Endodermal cell (in vitro differentiated cells): Measurements from ENCODE around the gene ARHGAP27. TPM values are rescaled to one million over a fixed set of nuclear protein-coding genes. Genes with fewer than 3 reads are reported as not detected.

Source experiments
- DNase-seq: peaks from one replicate; pipeline ENCODE4 v3.0.0-alpha.2; 2017
- H3K27ac ChIP-seq: 2 replicates; pipeline ENCODE4 v1.5.1; 2013; ENCODE audit warnings: mild to moderate bottlenecking, low read depth, low read length, moderate library complexity
- H3K27me3 ChIP-seq: 2 replicates; pipeline ENCODE4 v1.6.1; 2013; ENCODE audit warnings: mild to moderate bottlenecking, low read length, moderate library complexity; ENCODE audit not compliant: insufficient read depth, control insufficient read depth, poor library complexity, severe bottlenecking
- H3K36me3 ChIP-seq: 2 replicates; pipeline ENCODE4 v1.7.0; 2013; ENCODE audit warnings: mild to moderate bottlenecking, low read length, moderate library complexity; ENCODE audit not compliant: control insufficient read depth, insufficient read depth
- H3K4me1 ChIP-seq: one replicate; pipeline ENCODE4 v1.7.0; 2013; ENCODE audit warnings: low read length; ENCODE audit not compliant: control insufficient read depth, insufficient read depth
- H3K4me3 ChIP-seq: 2 replicates; pipeline ENCODE4 v1.5.1; 2013; ENCODE audit warnings: mild to moderate bottlenecking, low read length, moderate library complexity
- H3K9ac ChIP-seq: 2 replicates; pipeline ENCODE4 v1.6.1; 2013; ENCODE audit warnings: mild to moderate bottlenecking, low read length, moderate library complexity; ENCODE audit not compliant: poor library complexity, severe bottlenecking; ENCODE audit errors: extremely low read depth
- H3K9me3 ChIP-seq: 2 replicates; pipeline ENCODE4 v1.6.1; 2013; ENCODE audit warnings: mild to moderate bottlenecking, low read length, moderate library complexity; ENCODE audit not compliant: control insufficient read depth
- H3K27ac Mint-ChIP-seq: 2 replicates; pipeline ENCODE4 v1.8.0; 2020; ENCODE audit warnings: mixed read lengths
- H3K27me3 Mint-ChIP-seq: 2 replicates; pipeline ENCODE4 v1.8.0; 2021; ENCODE audit warnings: mild to moderate bottlenecking, mixed read lengths; ENCODE audit not compliant: insufficient read depth
- H3K36me3 Mint-ChIP-seq: 2 replicates; pipeline ENCODE4 v1.8.0; 2020; ENCODE audit warnings: low read depth, mixed read lengths
- H3K4me1 Mint-ChIP-seq: 2 replicates; pipeline ENCODE4 v1.8.0; 2020; ENCODE audit warnings: mixed read lengths
- H3K4me3 Mint-ChIP-seq: 2 replicates; pipeline ENCODE4 v1.8.0; 2020; ENCODE audit warnings: mild to moderate bottlenecking, moderate library complexity, mixed read lengths
- H3K9me3 Mint-ChIP-seq: 2 replicates; pipeline ENCODE4 v1.8.0; 2020; ENCODE audit warnings: mild to moderate bottlenecking, mixed read lengths
- WGBS, 2 experiments: methylation state at CpG; one replicate each; pipeline versions ENCODE4 v1.1.5 to v1.1.7; 2013; ENCODE audit warnings: missing lambda C conversion rate in 2 of 2, mixed read lengths in 1 of 2; ENCODE audit not compliant: insufficient coverage in 1 of 2, insufficient read length in 1 of 2; 5-methylcytosine and 5-hydroxymethylcytosine counted together
- total RNA-seq, 2 donors: library from RNA; stranded (reverse); fragmentation: NEBNext Ultra II Directional in 1 of 2; extraction: Animal tissue kit (Norgen Biotek cat#: 25700) in 1 of 2; gene quantifications; 2 replicates in 1 of 2; 3 replicates in 1 of 2; pipeline ENCODE4 v1.2.1, GENCODE V29; 2021
- TF ChIP-seq, protein P1 (sequence below): fragments of 200-600 bp; sonication (generic); conservative IDR thresholded peaks from 2 replicates; pipeline ENCODE4 v1.5.0; 2021; ENCODE audit warnings: antibody characterized with exemption, mild to moderate bottlenecking

Gene ARHGAP27
- total RNA-seq, 2 donors from 2014 or later = 16.4 to 20.6 TPM

DNA sequence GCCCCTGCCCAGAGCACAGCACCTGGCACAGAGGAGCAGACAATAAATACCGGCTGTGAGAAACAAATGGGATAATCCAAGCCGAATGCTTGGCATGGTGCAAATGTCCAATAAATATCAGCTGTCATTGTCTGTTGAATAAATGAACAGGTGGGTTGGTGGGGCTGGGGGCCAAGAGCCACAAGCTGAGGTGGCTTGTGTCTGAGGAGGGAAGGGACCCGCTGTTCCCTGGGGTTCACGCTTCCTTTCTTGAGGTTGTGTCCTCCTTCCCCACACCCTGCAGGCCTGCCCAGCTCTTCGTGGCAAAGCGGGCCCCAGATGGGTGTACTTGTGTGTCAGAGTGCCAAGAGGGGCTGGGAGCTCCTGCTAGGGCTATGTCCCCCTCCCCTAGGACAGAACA, 38.6 kb downstream of the ARHGAP27 start:
- Histone ChIP-seq H3K4me3 (no peak overlapping the region), H3K36me3 (no peaks in the 10 kb centered on the region), H3K9ac (no peak overlapping the region), H3K9me3 (no peaks in the 10 kb centered on the region), H3K27ac (no peak overlapping the region), H3K4me1 (no peaks in the 10 kb centered on the region), H3K27me3 (no peaks in the 10 kb centered on the region)
- no peak for DNase-seq
- H3K4me3 Mint-ChIP-seq = no peak overlapping the region
- peaks cover 23% of the 10 kb centered on the region for H3K36me3 Mint-ChIP-seq
- peaks cover 17% of the 10 kb centered on the region for H3K27me3 Mint-ChIP-seq
- H3K9me3 Mint-ChIP-seq = peaks cover 4% of the 10 kb centered on the region
- no peak overlapping the region for H3K27ac Mint-ChIP-seq
- peaks cover 2% of the 10 kb centered on the region for H3K4me1 Mint-ChIP-seq
- TF ChIP-seq, protein P1, sequence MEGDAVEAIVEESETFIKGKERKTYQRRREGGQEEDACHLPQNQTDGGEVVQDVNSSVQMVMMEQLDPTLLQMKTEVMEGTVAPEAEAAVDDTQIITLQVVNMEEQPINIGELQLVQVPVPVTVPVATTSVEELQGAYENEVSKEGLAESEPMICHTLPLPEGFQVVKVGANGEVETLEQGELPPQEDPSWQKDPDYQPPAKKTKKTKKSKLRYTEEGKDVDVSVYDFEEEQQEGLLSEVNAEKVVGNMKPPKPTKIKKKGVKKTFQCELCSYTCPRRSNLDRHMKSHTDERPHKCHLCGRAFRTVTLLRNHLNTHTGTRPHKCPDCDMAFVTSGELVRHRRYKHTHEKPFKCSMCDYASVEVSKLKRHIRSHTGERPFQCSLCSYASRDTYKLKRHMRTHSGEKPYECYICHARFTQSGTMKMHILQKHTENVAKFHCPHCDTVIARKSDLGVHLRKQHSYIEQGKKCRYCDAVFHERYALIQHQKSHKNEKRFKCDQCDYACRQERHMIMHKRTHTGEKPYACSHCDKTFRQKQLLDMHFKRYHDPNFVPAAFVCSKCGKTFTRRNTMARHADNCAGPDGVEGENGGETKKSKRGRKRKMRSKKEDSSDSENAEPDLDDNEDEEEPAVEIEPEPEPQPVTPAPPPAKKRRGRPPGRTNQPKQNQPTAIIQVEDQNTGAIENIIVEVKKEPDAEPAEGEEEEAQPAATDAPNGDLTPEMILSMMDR = no peak
- WGBS, 2 experiments = 95% methylated on average over 2 to 6 of the region's 6 CpGs

DNA sequence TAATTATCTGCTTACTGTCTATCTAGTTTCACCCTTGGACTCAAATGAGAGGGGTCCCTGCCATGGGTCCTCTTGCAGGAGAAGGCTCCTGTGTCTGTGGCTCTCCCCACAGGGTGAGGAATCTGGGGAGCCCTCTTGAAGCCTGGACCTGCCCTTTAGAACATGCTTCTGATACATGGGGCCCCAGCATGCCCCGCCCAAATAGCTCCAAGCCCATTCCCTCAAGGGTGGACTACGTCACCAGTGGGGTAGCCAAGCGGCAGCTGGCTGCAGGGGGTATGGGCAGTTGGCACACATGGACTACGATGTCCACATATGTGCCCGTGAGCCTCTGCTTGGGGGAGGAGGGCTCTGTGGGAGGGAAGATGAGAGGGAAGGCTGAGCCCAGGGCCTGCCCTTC, 39.3 kb downstream of the ARHGAP27 start:
- TF ChIP-seq, protein P1 = no peak
- H3K4me1 ChIP-seq = no peaks in the 10 kb centered on the region
- no peak overlapping the region for H3K4me3 ChIP-seq
- Mint-ChIP-seq H3K4me1 (peaks cover 2% of the 10 kb centered on the region), H3K9me3 (peaks cover 4% of the 10 kb centered on the region), H3K4me3 (no peak overlapping the region), H3K27me3 (peaks cover 23% of the 10 kb centered on the region), H3K27ac (no peak overlapping the region), H3K36me3 (peaks cover 18% of the 10 kb centered on the region)
- no peak for DNase-seq
- H3K36me3 ChIP-seq = no peaks in the 10 kb centered on the region
- H3K9ac ChIP-seq = no peak overlapping the region
- no peaks in the 10 kb centered on the region for H3K27me3 ChIP-seq
- H3K9me3 ChIP-seq = no peaks in the 10 kb centered on the region
- no peak overlapping the region for H3K27ac ChIP-seq
- 91 to 93% methylated on average over 4 to 5 of the region's 5 CpGs for WGBS, 2 experiments

DNA sequence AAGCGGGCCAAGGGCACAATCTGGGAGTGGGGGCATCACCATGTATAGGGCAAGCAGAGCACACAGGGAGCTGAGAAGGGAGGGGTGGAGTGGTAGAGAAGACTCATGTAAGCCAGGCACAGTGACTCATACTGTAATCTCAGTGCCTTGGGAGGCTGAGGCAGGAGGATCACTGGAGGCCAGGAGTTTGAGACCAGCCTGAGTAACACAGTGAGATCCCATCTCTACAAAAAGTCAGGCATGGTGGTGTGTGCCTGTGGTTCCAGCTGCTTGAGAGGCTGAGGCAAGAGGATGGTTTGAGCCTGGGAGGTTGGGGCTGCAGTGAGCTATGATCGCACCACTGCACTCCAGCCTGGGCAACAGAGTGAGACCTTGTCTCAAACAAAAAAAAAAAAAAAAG, 40.8 kb downstream of the ARHGAP27 start:
- H3K4me3 ChIP-seq = no peak overlapping the region

More for the DNA sequence above, 40.8 kb downstream of the ARHGAP27 start:
- no peaks in the 10 kb centered on the region for H3K27me3 ChIP-seq
- Mint-ChIP-seq H3K27me3 (peaks cover 29% of the 10 kb centered on the region), H3K36me3 (peaks cover 11% of the 10 kb centered on the region), H3K4me3 (no peak overlapping the region), H3K4me1 (peaks cover 2% of the 10 kb centered on the region), H3K27ac (no peak overlapping the region), H3K9me3 (peaks cover 2% of the 10 kb centered on the region)
- no peak overlapping the region for H3K9ac ChIP-seq
- 80 to 94% methylated on average over 1 to 2 of the region's 2 CpGs for WGBS, 2 experiments
- TF ChIP-seq, protein P1 = no peak
- H3K4me1 ChIP-seq = no peaks in the 10 kb centered on the region
- no peak for DNase-seq
- no peak overlapping the region for H3K27ac ChIP-seq
- H3K36me3 ChIP-seq = no peaks in the 10 kb centered on the region
- H3K9me3 ChIP-seq = no peaks in the 10 kb centered on the region
